Subcutaneous abdominal adipose tissue (tissue), 5 donors: ENCODE data around the gene DENND4A.

Source experiments
- H3K27ac ChIP-seq: one replicate; pipeline ENCODE4 v1.7.0; 2013; ENCODE audit warnings: low read depth, mild to moderate bottlenecking, inconsistent platforms, low read length, moderate library complexity
- H3K27me3 ChIP-seq, 5 donors: one replicate each; pipeline ENCODE4 v1.7.0; 2013; ENCODE audit warnings: low read length in 5 of 5, inconsistent platforms in 1 of 5; ENCODE audit not compliant: control insufficient read depth in 5 of 5, insufficient read depth in 4 of 5
- H3K36me3 ChIP-seq, 5 donors: one replicate each; pipeline ENCODE4 v1.7.0; 2013; ENCODE audit warnings: low read length in 5 of 5; ENCODE audit not compliant: control insufficient read depth in 5 of 5, insufficient read depth in 5 of 5
- H3K4me1 ChIP-seq, 5 donors: one replicate each; pipeline ENCODE4 v1.7.0; 2013; ENCODE audit warnings: low read length in 5 of 5, mild to moderate bottlenecking in 3 of 5, moderate library complexity in 1 of 5; ENCODE audit not compliant: control insufficient read depth in 5 of 5, insufficient read depth in 5 of 5
- H3K4me3 ChIP-seq, 5 donors: one replicate each; pipeline ENCODE4 v1.7.0; 2013; ENCODE audit warnings: low read length in 5 of 5, low read depth in 1 of 5
- H3K9ac ChIP-seq, 5 donors: one replicate each; pipeline ENCODE4 v1.7.0; 2013; ENCODE audit warnings: low read length in 5 of 5, mild to moderate bottlenecking in 4 of 5, moderate library complexity in 3 of 5
- H3K9me3 ChIP-seq, 5 donors: one replicate each; pipeline ENCODE4 v1.7.0; 2013; ENCODE audit warnings: low read length in 5 of 5; ENCODE audit not compliant: control insufficient read depth in 5 of 5
- donor health status: healthy.
- donor health status: healthy.
- donor health status: healthy.
- donor health status: healthy.
- donor health status: healthy.

The DENND4A gene

GRCh38 chr15:65762914-65763787 lies 28.9 kb downstream of the DENND4A start:
- H3K9me3 ChIP-seq, result no peaks in the 10 kb centered on the region
- no peak overlapping the region for H3K4me3 ChIP-seq
- H3K4me1 ChIP-seq, result peaks cover 0 to 3% (median 0%) of the 10 kb centered on the region in 5 donors
- no peak overlapping the region for H3K27ac ChIP-seq
- H3K27me3 ChIP-seq, result no peaks in the 10 kb centered on the region
- no peak overlapping the region for H3K9ac ChIP-seq
- H3K36me3 ChIP-seq, result peaks cover 0 to 3% (median 0%) of the 10 kb centered on the region in 5 donors

GRCh38 chr15:65762399-65762798 lies 29.7 kb downstream of the DENND4A start:
- Histone ChIP-seq H3K9ac (no peak overlapping the region), H3K4me3 (no peak overlapping the region), H3K4me1 (peaks cover 0 to 3% (median 0%) of the 10 kb centered on the region in 5 donors), H3K9me3 (no peaks in the 10 kb centered on the region), H3K36me3 (peaks cover 0 to 3% (median 0%) of the 10 kb centered on the region in 5 donors), H3K27me3 (no peaks in the 10 kb centered on the region), H3K27ac (no peak overlapping the region)

GRCh38 chr15:65761210-65761926 lies 30.7 kb downstream of the DENND4A start:
- Histone ChIP-seq H3K4me3 (no peak overlapping the region), H3K4me1 (peaks cover 0 to 3% (median 0%) of the 10 kb centered on the region in 5 donors), H3K27ac (no peak overlapping the region), H3K9ac (no peak overlapping the region), H3K36me3 (peaks cover 0 to 3% (median 0%) of the 10 kb centered on the region in 5 donors), H3K27me3 (no peaks in the 10 kb centered on the region), H3K9me3 (no peaks in the 10 kb centered on the region)

- Histone ChIP-seq H3K27me3 (no peaks in the 10 kb centered on the region), H3K9ac (no peak overlapping the region), H3K4me1 (peaks cover 0 to 3% (median 0%) of the 10 kb centered on the region in 5 donors), H3K36me3 (peaks cover 0 to 12% (median 0%) of the 10 kb centered on the region in 5 donors), H3K4me3 (no peak overlapping the region), H3K9me3 (no peaks in the 10 kb centered on the region), H3K27ac (no peak overlapping the region)
These were observed 32.7 kb downstream of the DENND4A start for GRCh38 chr15:65759441-65759840.

GRCh38 chr15:65758242-65758641 lies 33.9 kb downstream of the DENND4A start:
- H3K36me3 ChIP-seq, result peaks cover 0 to 12% (median 0%) of the 10 kb centered on the region in 5 donors
- H3K9me3 ChIP-seq, result no peaks in the 10 kb centered on the region
- no peak overlapping the region for H3K27ac ChIP-seq
- H3K9ac ChIP-seq, result no peak overlapping the region
- no peak overlapping the region for H3K4me3 ChIP-seq
- peaks cover 0 to 3% (median 0%) of the 10 kb centered on the region in 5 donors for H3K4me1 ChIP-seq
- no peaks in the 10 kb centered on the region for H3K27me3 ChIP-seq

GRCh38 chr15:65757256-65757655 lies 34.8 kb downstream of the DENND4A start:
- peaks cover 0 to 12% (median 0%) of the 10 kb centered on the region in 5 donors for H3K36me3 ChIP-seq
- H3K4me1 ChIP-seq, result no peaks in the 10 kb centered on the region
- no peaks in the 10 kb centered on the region for H3K9me3 ChIP-seq
- no peak overlapping the region for H3K4me3 ChIP-seq
- H3K9ac ChIP-seq, result no peak overlapping the region
- no peak overlapping the region for H3K27ac ChIP-seq
- no peaks in the 10 kb centered on the region for H3K27me3 ChIP-seq

- Histone ChIP-seq H3K36me3 (peaks cover 0 to 18% (median 3%) of the 10 kb centered on the region in 5 donors), H3K4me3 (no peak overlapping the region), H3K27ac (no peak overlapping the region), H3K9ac (no peak overlapping the region), H3K9me3 (no peaks in the 10 kb centered on the region), H3K4me1 (no peaks in the 10 kb centered on the region), H3K27me3 (no peaks in the 10 kb centered on the region)
These were observed 39.9 kb downstream of the DENND4A start for GRCh38 chr15:65752151-65752700.

- H3K27me3 ChIP-seq, result no peaks in the 10 kb centered on the region
- no peak overlapping the region for H3K4me3 ChIP-seq
- no peak overlapping the region for H3K27ac ChIP-seq
- H3K4me1 ChIP-seq, result no peaks in the 10 kb centered on the region
- H3K9ac ChIP-seq, result no peak overlapping the region
- peaks cover 0 to 18% (median 3%) of the 10 kb centered on the region in 5 donors for H3K36me3 ChIP-seq
- H3K9me3 ChIP-seq, result no peaks in the 10 kb centered on the region
These were observed 40.7 kb downstream of the DENND4A start for GRCh38 chr15:65751431-65751830.

GRCh38 chr15:65747265-65747664 lies 44.8 kb downstream of the DENND4A start:
- Histone ChIP-seq H3K27me3 (no peaks in the 10 kb centered on the region), H3K4me3 (no peak overlapping the region), H3K4me1 (no peaks in the 10 kb centered on the region), H3K9me3 (no peaks in the 10 kb centered on the region), H3K36me3 (peaks cover 0 to 9% (median 7%) of the 10 kb centered on the region in 5 donors), H3K9ac (no peak overlapping the region), H3K27ac (no peak overlapping the region)
